Endothelial cell of umbilical vein (primary cell): ENCODE measurements around the gene RAB3IL1.

Experiments
- EZH2 ChIP-seq: IDR thresholded peaks from 2 replicates; pipeline ENCODE4 v1.6.1; 2012; ENCODE audit warnings: borderline replicate concordance, low read depth, mild to moderate bottlenecking, moderate library complexity, low read length, inconsistent platforms; ENCODE audit not compliant: severe bottlenecking
- FOS ChIP-seq: IDR thresholded peaks from 2 replicates; pipeline ENCODE4 v1.6.1; 2011; ENCODE audit warnings: mild to moderate bottlenecking, low read length, moderate library complexity, borderline replicate concordance; ENCODE audit not compliant: insufficient read depth
- JUN ChIP-seq: IDR thresholded peaks from 2 replicates; pipeline ENCODE4 v1.6.1; 2011; ENCODE audit warnings: borderline replicate concordance, low read depth; ENCODE audit not compliant: insufficient read length, insufficient read depth
- MYC ChIP-seq: IDR thresholded peaks from one replicate; pipeline ENCODE4 v1.6.1; 2011; ENCODE audit warnings: mild to moderate bottlenecking, low read depth, low read length
- POLR2A ChIP-seq: IDR thresholded peaks from 2 replicates; pipeline ENCODE4 v1.6.1; 2012; ENCODE audit warnings: low read depth, mild to moderate bottlenecking, control low read depth, low read length
- POLR2AphosphoS5 ChIP-seq: IDR thresholded peaks from 2 replicates; pipeline ENCODE4 v1.6.1; 2012; ENCODE audit warnings: low read depth, mild to moderate bottlenecking, control low read depth, low read length, moderate library complexity; ENCODE audit not compliant: insufficient read depth
- TF ChIP-seq, protein P1 (sequence below): IDR thresholded peaks from 2 replicates; pipeline ENCODE4 v1.6.1; 2011; ENCODE audit not compliant: insufficient read depth, insufficient read length
- TF ChIP-seq, protein P2 (sequence below), 2 donors: IDR thresholded peaks; 1 replicate in 1 of 2; 2 replicates in 1 of 2; pipeline ENCODE4 v1.5.1; 2011; ENCODE audit warnings: low read length in 2 of 2, mild to moderate bottlenecking in 2 of 2, moderate library complexity in 2 of 2, control low read depth in 1 of 2, inconsistent platforms in 1 of 2, low read depth in 1 of 2; ENCODE audit not compliant: insufficient read depth in 1 of 2; ENCODE audit errors: extremely low read depth in 1 of 2

DNA sequence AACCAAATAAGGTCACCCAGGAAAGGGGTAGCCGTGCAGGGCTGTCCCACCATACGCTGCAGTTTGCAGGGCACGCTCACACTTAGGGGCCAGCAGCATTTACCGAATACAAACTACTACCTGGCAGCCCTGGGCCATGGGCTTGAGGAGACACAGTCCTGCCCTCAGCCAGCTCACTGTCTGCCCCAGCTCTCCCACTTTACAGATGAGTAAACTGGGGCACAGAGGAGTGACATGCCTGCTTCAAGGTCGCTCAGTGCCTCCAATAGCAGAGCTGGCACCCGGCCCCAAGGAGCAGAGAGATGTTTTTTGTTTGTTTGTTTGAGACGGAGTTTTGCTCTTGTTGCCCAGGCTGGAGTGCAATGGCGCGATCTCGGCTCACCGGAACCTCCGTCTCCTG is 28.8 kb downstream of the RAB3IL1 start:
- TF ChIP-seq, protein P1, sequence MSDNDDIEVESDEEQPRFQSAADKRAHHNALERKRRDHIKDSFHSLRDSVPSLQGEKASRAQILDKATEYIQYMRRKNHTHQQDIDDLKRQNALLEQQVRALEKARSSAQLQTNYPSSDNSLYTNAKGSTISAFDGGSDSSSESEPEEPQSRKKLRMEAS, result no peak
- no peak for TF ChIP-seq JUN
- TF ChIP-seq POLR2AphosphoS5, result no peak
- TF ChIP-seq, protein P2, sequence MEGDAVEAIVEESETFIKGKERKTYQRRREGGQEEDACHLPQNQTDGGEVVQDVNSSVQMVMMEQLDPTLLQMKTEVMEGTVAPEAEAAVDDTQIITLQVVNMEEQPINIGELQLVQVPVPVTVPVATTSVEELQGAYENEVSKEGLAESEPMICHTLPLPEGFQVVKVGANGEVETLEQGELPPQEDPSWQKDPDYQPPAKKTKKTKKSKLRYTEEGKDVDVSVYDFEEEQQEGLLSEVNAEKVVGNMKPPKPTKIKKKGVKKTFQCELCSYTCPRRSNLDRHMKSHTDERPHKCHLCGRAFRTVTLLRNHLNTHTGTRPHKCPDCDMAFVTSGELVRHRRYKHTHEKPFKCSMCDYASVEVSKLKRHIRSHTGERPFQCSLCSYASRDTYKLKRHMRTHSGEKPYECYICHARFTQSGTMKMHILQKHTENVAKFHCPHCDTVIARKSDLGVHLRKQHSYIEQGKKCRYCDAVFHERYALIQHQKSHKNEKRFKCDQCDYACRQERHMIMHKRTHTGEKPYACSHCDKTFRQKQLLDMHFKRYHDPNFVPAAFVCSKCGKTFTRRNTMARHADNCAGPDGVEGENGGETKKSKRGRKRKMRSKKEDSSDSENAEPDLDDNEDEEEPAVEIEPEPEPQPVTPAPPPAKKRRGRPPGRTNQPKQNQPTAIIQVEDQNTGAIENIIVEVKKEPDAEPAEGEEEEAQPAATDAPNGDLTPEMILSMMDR (IDR thresholded peaks at IDR 0.05; ENCODE audit: extremely low read depth in 1 of 2, insufficient read depth in 1 of 2, low read depth in 1 of 2, low read length in 2 of 2), result no peak
- TF ChIP-seq MYC, result no peak
- TF ChIP-seq POLR2A, result no peak
- TF ChIP-seq EZH2, result no peak
- no peak for TF ChIP-seq FOS
